ENCODE measurements around the gene TMEM218.

The TMEM218 gene

GRCh38 chr11:125078516-125079140 lies 32.8 kb downstream of the TMEM218 start:
- H3K27ac ChIP-seq (ENCODE audit: insufficient read depth in 1 of 2, low read depth in 1 of 2, low read length in 2 of 2, poor library complexity in 1 of 2, severe bottlenecking in 2 of 2) = no peak overlapping the region
- CTCF ChIA-PET = interaction anchor here (1.2 to 2.5 kb wide), 3 partner anchors 11 to 18 kb away, joined by 4 to 7 read pairs (median 5); no protein-coding TSS in a partner anchor
- peaks cover 0 to 6% (median 0%) of the 10 kb centered on the region in 4 experiments for H3K4me1 ChIP-seq (ENCODE audit: control extremely low read depth in 1 of 4, control insufficient read depth in 4 of 4, insufficient read depth in 4 of 4, low read length in 3 of 4)
- H3K27me3 ChIP-seq (replicated peaks in 2 of 5; ENCODE audit: control insufficient read depth in 4 of 5, insufficient read depth in 5 of 5, low read length in 4 of 5) = peaks cover 0 to 2% (median 0%) of the 10 kb centered on the region in 5 experiments
- no peak for DNase-seq
- 91% methylated on average over 12 of the region's 14 CpGs for WGBS (ENCODE audit: insufficient coverage)
- no peaks in the 10 kb centered on the region for H3K36me3 ChIP-seq (ENCODE audit: control insufficient read depth in 4 of 4, insufficient read depth in 4 of 4, low read length in 3 of 4)
- H3K9me3 ChIP-seq (ENCODE audit: control extremely low read depth in 1 of 5, control insufficient read depth in 4 of 5, insufficient read depth in 2 of 5, low read depth in 1 of 5, low read length in 4 of 5) = no peaks in the 10 kb centered on the region
- POLR2A ChIA-PET = no interaction called here
- H3K4me3 ChIP-seq (ENCODE audit: control insufficient read depth in 1 of 7, extremely low read depth in 1 of 7, insufficient read depth in 4 of 7, low read depth in 2 of 7, low read length in 6 of 7) = no peak overlapping the region

GRCh38 chr11:125078016-125078415 lies 33.4 kb downstream of the TMEM218 start:
- CTCF ChIA-PET = interaction anchor here (1.2 to 2.5 kb wide), 3 partner anchors 12 to 19 kb away, joined by 4 to 7 read pairs (median 5); no protein-coding TSS in a partner anchor
- WGBS (ENCODE audit: insufficient coverage) = 91% methylated on average over 11 of the region's 11 CpGs
- POLR2A ChIA-PET = no interaction called here
- H3K27me3 ChIP-seq (replicated peaks in 2 of 5; ENCODE audit: control insufficient read depth in 4 of 5, insufficient read depth in 5 of 5, low read length in 4 of 5) = peaks cover 0 to 2% (median 0%) of the 10 kb centered on the region in 5 experiments
- no peak overlapping the region for H3K4me3 ChIP-seq (ENCODE audit: control insufficient read depth in 1 of 7, extremely low read depth in 1 of 7, insufficient read depth in 4 of 7, low read depth in 2 of 7, low read length in 6 of 7)
- peaks cover 0 to 7% (median 0%) of the 10 kb centered on the region in 4 experiments for H3K4me1 ChIP-seq (ENCODE audit: control extremely low read depth in 1 of 4, control insufficient read depth in 4 of 4, insufficient read depth in 4 of 4, low read length in 3 of 4)
- no peak for DNase-seq
- no peak overlapping the region for H3K27ac ChIP-seq (ENCODE audit: insufficient read depth in 1 of 2, low read depth in 1 of 2, low read length in 2 of 2, poor library complexity in 1 of 2, severe bottlenecking in 2 of 2)
- no peaks in the 10 kb centered on the region for H3K36me3 ChIP-seq (ENCODE audit: control insufficient read depth in 4 of 4, insufficient read depth in 4 of 4, low read length in 3 of 4)
- no peaks in the 10 kb centered on the region for H3K9me3 ChIP-seq (ENCODE audit: control extremely low read depth in 1 of 5, control insufficient read depth in 4 of 5, insufficient read depth in 2 of 5, low read depth in 1 of 5, low read length in 4 of 5)

DNA sequence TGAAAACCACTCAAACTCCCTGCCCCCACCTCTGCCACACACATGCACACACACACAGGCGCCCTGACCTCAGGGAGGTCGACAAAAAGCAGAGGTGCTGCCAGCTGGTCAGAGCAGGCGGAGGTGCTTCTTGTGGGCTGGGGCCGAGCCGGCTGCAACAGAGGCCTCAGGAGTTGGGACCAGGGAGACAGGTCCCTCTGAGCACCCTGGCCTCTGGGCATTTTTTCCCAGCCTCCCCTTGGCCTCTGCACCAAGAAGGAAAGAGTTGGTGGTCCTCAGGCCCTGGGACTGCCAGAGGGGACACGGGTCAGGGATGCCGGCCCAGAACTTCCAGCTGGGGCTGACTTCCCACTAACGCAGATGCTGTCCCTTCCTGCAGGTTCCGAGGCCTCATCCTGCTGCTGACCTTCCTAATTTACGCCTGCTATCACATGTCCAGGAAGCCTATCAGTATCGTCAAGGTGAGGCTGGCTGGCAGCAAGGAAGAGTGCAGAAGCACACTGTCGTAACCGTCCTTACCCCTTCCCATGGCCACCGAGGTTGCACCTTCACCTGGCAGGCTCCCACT lies 35.0 kb downstream of the TMEM218 start:
- no peaks in the 10 kb centered on the region for H3K36me3 ChIP-seq (ENCODE audit: control insufficient read depth in 4 of 4, insufficient read depth in 4 of 4, low read length in 3 of 4)
- DNase-seq = no peak
- ChIA-PET POLR2A (no interaction called here), CTCF (no interaction called here)
- H3K27ac ChIP-seq (ENCODE audit: insufficient read depth in 1 of 2, low read depth in 1 of 2, low read length in 2 of 2, poor library complexity in 1 of 2, severe bottlenecking in 2 of 2) = no peak overlapping the region
- no peak overlapping the region for H3K4me3 ChIP-seq (ENCODE audit: control insufficient read depth in 1 of 7, extremely low read depth in 1 of 7, insufficient read depth in 4 of 7, low read depth in 2 of 7, low read length in 6 of 7)
- no peaks in the 10 kb centered on the region for H3K9me3 ChIP-seq (ENCODE audit: control extremely low read depth in 1 of 5, control insufficient read depth in 4 of 5, insufficient read depth in 2 of 5, low read depth in 1 of 5, low read length in 4 of 5)
- peaks cover under 1 to 22% (median 9%) of the 10 kb centered on the region in 4 experiments for H3K4me1 ChIP-seq (ENCODE audit: control extremely low read depth in 1 of 4, control insufficient read depth in 4 of 4, insufficient read depth in 4 of 4, low read length in 3 of 4)
- H3K27me3 ChIP-seq (replicated peaks in 2 of 5; ENCODE audit: control insufficient read depth in 4 of 5, insufficient read depth in 5 of 5, low read length in 4 of 5) = peaks cover 0 to 2% (median 0%) of the 10 kb centered on the region in 5 experiments
- 86% methylated on average over 12 of the region's 14 CpGs for WGBS (ENCODE audit: insufficient coverage)

GRCh38 chr11:125075900-125076317 lies 35.5 kb downstream of the TMEM218 start:
- 86% methylated on average over 9 of the region's 11 CpGs for WGBS (ENCODE audit: insufficient coverage)
- Histone ChIP-seq H3K4me3 (ENCODE audit: control insufficient read depth in 1 of 7, extremely low read depth in 1 of 7, insufficient read depth in 4 of 7, low read depth in 2 of 7, low read length in 6 of 7) (no peak overlapping the region), H3K9me3 (ENCODE audit: control extremely low read depth in 1 of 5, control insufficient read depth in 4 of 5, insufficient read depth in 2 of 5, low read depth in 1 of 5, low read length in 4 of 5) (no peaks in the 10 kb centered on the region), H3K27ac (ENCODE audit: insufficient read depth in 1 of 2, low read depth in 1 of 2, low read length in 2 of 2, poor library complexity in 1 of 2, severe bottlenecking in 2 of 2) (no peak overlapping the region), H3K36me3 (ENCODE audit: control insufficient read depth in 4 of 4, insufficient read depth in 4 of 4, low read length in 3 of 4) (no peaks in the 10 kb centered on the region), H3K27me3 (replicated peaks in 2 of 5; ENCODE audit: control insufficient read depth in 4 of 5, insufficient read depth in 5 of 5, low read length in 4 of 5) (peaks cover 0 to 2% (median 0%) of the 10 kb centered on the region in 5 experiments), H3K4me1 (ENCODE audit: control extremely low read depth in 1 of 4, control insufficient read depth in 4 of 4, insufficient read depth in 4 of 4, low read length in 3 of 4) (peaks cover 5 to 28% (median 15%) of the 10 kb centered on the region in 4 experiments)
- ChIA-PET CTCF (interaction anchor here (1.2 kb wide), 1 partner anchor 15 kb away, joined by 4 read pairs; no protein-coding TSS in a partner anchor), POLR2A (no interaction called here)
- no peak for DNase-seq

- Histone ChIP-seq H3K4me1 (ENCODE audit: control extremely low read depth in 1 of 4, control insufficient read depth in 4 of 4, insufficient read depth in 4 of 4, low read length in 3 of 4) (peaks cover 6 to 34% (median 21%) of the 10 kb centered on the region in 4 experiments), H3K36me3 (ENCODE audit: control insufficient read depth in 4 of 4, insufficient read depth in 4 of 4, low read length in 3 of 4) (no peaks in the 10 kb centered on the region), H3K4me3 (ENCODE audit: control insufficient read depth in 1 of 7, extremely low read depth in 1 of 7, insufficient read depth in 4 of 7, low read depth in 2 of 7, low read length in 6 of 7) (no peak overlapping the region), H3K27ac (ENCODE audit: insufficient read depth in 1 of 2, low read depth in 1 of 2, low read length in 2 of 2, poor library complexity in 1 of 2, severe bottlenecking in 2 of 2) (no peak overlapping the region), H3K27me3 (replicated peaks in 2 of 5; ENCODE audit: control insufficient read depth in 4 of 5, insufficient read depth in 5 of 5, low read length in 4 of 5) (peaks cover 0 to 2% (median 0%) of the 10 kb centered on the region in 5 experiments), H3K9me3 (ENCODE audit: control extremely low read depth in 1 of 5, control insufficient read depth in 4 of 5, insufficient read depth in 2 of 5, low read depth in 1 of 5, low read length in 4 of 5) (no peaks in the 10 kb centered on the region)
- POLR2A ChIA-PET = no interaction called here
- no peak for DNase-seq
- WGBS (ENCODE audit: insufficient coverage) = 97% methylated on average over 7 of the region's 7 CpGs
- CTCF ChIA-PET = interaction anchor here (1.2 kb wide), 1 partner anchor 15 kb away, joined by 4 read pairs; no protein-coding TSS in a partner anchor
Measured at GRCh38 chr11:125075242-125075625, 36.2 kb downstream of the TMEM218 start.

GRCh38 chr11:125074511-125075241 lies 36.8 kb downstream of the TMEM218 start:
- Histone ChIP-seq H3K9me3 (ENCODE audit: control extremely low read depth in 1 of 5, control insufficient read depth in 4 of 5, insufficient read depth in 2 of 5, low read depth in 1 of 5, low read length in 4 of 5) (no peaks in the 10 kb centered on the region), H3K4me3 (ENCODE audit: control insufficient read depth in 1 of 7, extremely low read depth in 1 of 7, insufficient read depth in 4 of 7, low read depth in 2 of 7, low read length in 6 of 7) (no peak overlapping the region), H3K36me3 (ENCODE audit: control insufficient read depth in 4 of 4, insufficient read depth in 4 of 4, low read length in 3 of 4) (no peaks in the 10 kb centered on the region), H3K4me1 (ENCODE audit: control extremely low read depth in 1 of 4, control insufficient read depth in 4 of 4, insufficient read depth in 4 of 4, low read length in 3 of 4) (peaks cover 10 to 40% (median 27%) of the 10 kb centered on the region in 4 experiments), H3K27me3 (replicated peaks in 2 of 5; ENCODE audit: control insufficient read depth in 4 of 5, insufficient read depth in 5 of 5, low read length in 4 of 5) (peaks cover 0 to 2% (median 0%) of the 10 kb centered on the region in 5 experiments), H3K27ac (ENCODE audit: insufficient read depth in 1 of 2, low read depth in 1 of 2, low read length in 2 of 2, poor library complexity in 1 of 2, severe bottlenecking in 2 of 2) (no peak overlapping the region)
- ChIA-PET POLR2A (no interaction called here), CTCF (interaction anchor here (1.2 to 1.3 kb wide), 2 partner anchors 16 kb away, joined by 3 to 4 read pairs; no protein-coding TSS in a partner anchor)
- DNase-seq = no peak
- WGBS (ENCODE audit: insufficient coverage) = 97% methylated on average over 11 of the region's 11 CpGs
